ENCODE data around the gene DGKI.

The DGKI gene

GRCh38 chr7:137642031-137642430 is 204.7 kb downstream of the DGKI start:
- no peak for DNase-seq

- DNase-seq, result no peak
Measured at GRCh38 chr7:137636376-137636775, 210.4 kb downstream of the DGKI start.

GRCh38 chr7:137635874-137636273 is 210.9 kb downstream of the DGKI start:
- DNase-seq, result no peak

GRCh38 chr7:137635132-137635531 is 211.6 kb downstream of the DGKI start:
- no peak for DNase-seq

GRCh38 chr7:137634356-137634755 is 212.4 kb downstream of the DGKI start:
- no peak for DNase-seq

GRCh38 chr7:137633133-137633532 is 213.6 kb downstream of the DGKI start:
- DNase-seq, result no peak

- DNase-seq, result no peak
Measured at GRCh38 chr7:137628216-137628615, 218.6 kb downstream of the DGKI start.

- no peak for DNase-seq
Measured at GRCh38 chr7:137626469-137627067, 220.2 kb downstream of the DGKI start.

GRCh38 chr7:137625197-137625596 is 221.6 kb downstream of the DGKI start:
- no peak for DNase-seq

GRCh38 chr7:137619181-137619580 is 227.6 kb downstream of the DGKI start:
- no peak for DNase-seq

- DNase-seq, result no peak
Measured at GRCh38 chr7:137618748-137619147, 228.0 kb downstream of the DGKI start.

- DNase-seq, result no peak
Measured at GRCh38 chr7:137613006-137613525, 233.7 kb downstream of the DGKI start.

- DNase-seq, result no peak
Measured at GRCh38 chr7:137611606-137612005, 235.2 kb downstream of the DGKI start.

GRCh38 chr7:137609500-137609899 is 237.3 kb downstream of the DGKI start:
- DNase-seq, result no peak

GRCh38 chr7:137606061-137606674 is 240.6 kb downstream of the DGKI start:
- DNase-seq, result no peak

GRCh38 chr7:137603043-137603442 is 243.7 kb downstream of the DGKI start:
- no peak for DNase-seq

GRCh38 chr7:137601642-137602041 is 245.1 kb downstream of the DGKI start:
- DNase-seq, result peak; percentile 74

GRCh38 chr7:137597856-137598255 is 248.9 kb downstream of the DGKI start:
- DNase-seq, result no peak

- no peak for DNase-seq
Measured at GRCh38 chr7:137593115-137593711, 253.6 kb downstream of the DGKI start.

- DNase-seq, result peak; percentile 16
Measured at GRCh38 chr7:137592232-137592896, 254.4 kb downstream of the DGKI start.

GRCh38 chr7:137591421-137591837 is 255.3 kb downstream of the DGKI start:
- DNase-seq, result no peak

- no peak for DNase-seq
Measured at GRCh38 chr7:137590756-137591305, 255.9 kb downstream of the DGKI start.

- no peak for DNase-seq
Measured at GRCh38 chr7:137590071-137590755, 256.6 kb downstream of the DGKI start.
